ENCODE measurements around the gene SLC44A2.

The SLC44A2 gene

GRCh38 chr19:10586396-10586795 is 39.0 kb upstream of the SLC44A2 start:
- peaks cover 6% of the 10 kb centered on the region for H3K36me3 Mint-ChIP-seq (ENCODE audit: low read depth)
- H3K27ac Mint-ChIP-seq, result no peak overlapping the region
- TF ChIP-seq, protein P1, sequence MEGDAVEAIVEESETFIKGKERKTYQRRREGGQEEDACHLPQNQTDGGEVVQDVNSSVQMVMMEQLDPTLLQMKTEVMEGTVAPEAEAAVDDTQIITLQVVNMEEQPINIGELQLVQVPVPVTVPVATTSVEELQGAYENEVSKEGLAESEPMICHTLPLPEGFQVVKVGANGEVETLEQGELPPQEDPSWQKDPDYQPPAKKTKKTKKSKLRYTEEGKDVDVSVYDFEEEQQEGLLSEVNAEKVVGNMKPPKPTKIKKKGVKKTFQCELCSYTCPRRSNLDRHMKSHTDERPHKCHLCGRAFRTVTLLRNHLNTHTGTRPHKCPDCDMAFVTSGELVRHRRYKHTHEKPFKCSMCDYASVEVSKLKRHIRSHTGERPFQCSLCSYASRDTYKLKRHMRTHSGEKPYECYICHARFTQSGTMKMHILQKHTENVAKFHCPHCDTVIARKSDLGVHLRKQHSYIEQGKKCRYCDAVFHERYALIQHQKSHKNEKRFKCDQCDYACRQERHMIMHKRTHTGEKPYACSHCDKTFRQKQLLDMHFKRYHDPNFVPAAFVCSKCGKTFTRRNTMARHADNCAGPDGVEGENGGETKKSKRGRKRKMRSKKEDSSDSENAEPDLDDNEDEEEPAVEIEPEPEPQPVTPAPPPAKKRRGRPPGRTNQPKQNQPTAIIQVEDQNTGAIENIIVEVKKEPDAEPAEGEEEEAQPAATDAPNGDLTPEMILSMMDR (IDR thresholded peaks at IDR 0.05; ENCODE audit: unreplicated experiment in 3 of 3), result no peak
- no peaks in the 10 kb centered on the region for H3K4me1 Mint-ChIP-seq
- H3K9me3 Mint-ChIP-seq, result peaks cover 8% of the 10 kb centered on the region
- H3K27me3 Mint-ChIP-seq (ENCODE audit: low read depth), result peaks cover 70% of the 10 kb centered on the region
- H3K4me3 Mint-ChIP-seq, result peak overlapping the region; percentile 73 to 75 (median 74)

GRCh38 chr19:10587022-10587838 is 38.1 kb upstream of the SLC44A2 start, which contains the start of gene AP1M2:
Gene AP1M2 (minus strand): TSS chr19:10587312. CDS start chr19:10587231, 81 bp downstream.
- Mint-ChIP-seq H3K27me3 (ENCODE audit: low read depth) (peaks cover 70% of the 10 kb centered on the region), H3K27ac (no peak within 1 kb of the TSS), H3K4me3 (peak within 1 kb of the TSS; percentile 73 to 75 (median 74)), H3K9me3 (peaks cover 8% of the 10 kb centered on the region), H3K4me1 (no peaks in the 10 kb centered on the region), H3K36me3 (ENCODE audit: low read depth) (peaks cover 6% of the 10 kb centered on the region)
- TF ChIP-seq, protein P1 (IDR thresholded peaks at IDR 0.05; ENCODE audit: unreplicated experiment in 3 of 3), result no peak

DNA sequence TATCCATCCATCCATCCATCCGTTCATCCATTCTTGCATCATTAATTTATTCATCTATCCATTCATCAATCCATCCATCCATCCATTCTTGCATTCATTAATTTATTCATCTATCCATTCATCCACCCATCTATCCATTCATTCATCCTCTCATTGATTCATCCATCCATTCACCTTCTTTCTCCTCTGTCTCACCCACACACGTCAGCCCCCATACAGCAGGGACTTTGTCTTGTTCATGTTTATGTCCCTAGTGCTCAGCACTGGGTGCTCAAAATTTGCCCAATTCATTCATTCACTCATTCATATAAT is 37.6 kb upstream of the SLC44A2 start:
- peaks cover 8% of the 10 kb centered on the region for H3K9me3 Mint-ChIP-seq
- no peak overlapping the region for H3K27ac Mint-ChIP-seq
- peaks cover 70% of the 10 kb centered on the region for H3K27me3 Mint-ChIP-seq (ENCODE audit: low read depth)
- no peaks in the 10 kb centered on the region for H3K4me1 Mint-ChIP-seq
- H3K4me3 Mint-ChIP-seq, result peak overlapping the region in 2 of 3 experiments; percentile 35 to 52
- H3K36me3 Mint-ChIP-seq (ENCODE audit: low read depth), result peaks cover 6% of the 10 kb centered on the region
- TF ChIP-seq, protein P1 (IDR thresholded peaks at IDR 0.05; ENCODE audit: unreplicated experiment in 3 of 3), result no peak

- Mint-ChIP-seq H3K27ac (no peak overlapping the region), H3K9me3 (no peaks in the 10 kb centered on the region), H3K4me1 (no peaks in the 10 kb centered on the region), H3K27me3 (ENCODE audit: low read depth) (peaks cover 33% of the 10 kb centered on the region), H3K36me3 (ENCODE audit: low read depth) (no peaks in the 10 kb centered on the region), H3K4me3 (no peak overlapping the region)
- TF ChIP-seq, protein P1 (IDR thresholded peaks at IDR 0.05; ENCODE audit: unreplicated experiment in 3 of 3), result no peak
These were observed 32.2 kb upstream of the SLC44A2 start for GRCh38 chr19:10593148-10593547.

DNA sequence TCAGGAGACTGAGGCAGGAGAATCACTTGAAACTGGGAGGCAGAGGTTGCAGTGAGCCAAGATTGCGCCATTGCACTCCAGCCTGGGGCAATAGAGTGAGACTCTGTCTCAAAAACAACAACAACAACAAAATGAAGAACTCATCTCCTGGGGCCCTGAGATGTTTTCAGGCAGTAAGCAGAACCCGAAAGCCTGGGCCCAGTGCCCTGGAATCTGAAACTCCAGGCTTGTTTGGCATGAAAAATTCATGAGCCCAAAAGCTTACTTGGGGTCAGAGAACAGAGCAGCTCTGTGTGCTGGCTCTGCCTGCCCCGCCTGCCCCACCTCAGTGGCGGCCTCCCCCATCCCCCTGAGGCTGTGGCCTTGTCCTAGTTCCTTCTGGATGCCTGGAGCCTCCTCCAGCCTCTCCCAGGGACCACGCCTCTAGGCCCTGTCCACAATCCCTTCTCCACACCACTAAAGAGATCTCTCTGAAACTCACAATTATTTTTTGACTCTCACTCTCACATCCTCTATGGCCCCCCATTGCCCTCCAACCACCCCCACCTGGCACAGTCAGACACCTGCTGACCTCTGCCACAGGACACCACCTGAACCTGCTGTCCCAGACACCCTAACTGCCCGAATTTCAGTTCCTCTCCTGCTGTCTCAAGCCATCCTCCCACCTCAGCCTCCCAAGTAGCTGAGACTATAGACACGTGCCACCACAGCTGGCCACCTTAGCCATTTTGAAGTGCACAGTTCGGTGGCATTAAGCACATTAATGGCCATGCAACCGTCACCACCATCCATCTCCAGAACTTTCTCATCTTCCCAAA is 31.3 kb upstream of the SLC44A2 start:
- Mint-ChIP-seq H3K27ac (peak overlapping the region in 1 of 3 experiments; percentile 66), H3K27me3 (ENCODE audit: low read depth) (peaks cover 25% of the 10 kb centered on the region), H3K4me3 (no peak overlapping the region), H3K9me3 (no peaks in the 10 kb centered on the region), H3K36me3 (ENCODE audit: low read depth) (no peaks in the 10 kb centered on the region), H3K4me1 (no peaks in the 10 kb centered on the region)
- TF ChIP-seq, protein P1 (IDR thresholded peaks at IDR 0.05; ENCODE audit: unreplicated experiment in 3 of 3), result no peak

Data from nephron (organoid).